B cell (primary cell): Measurements from ENCODE around the gene GLCE.

Experiments
- CTCF ChIP-seq: fragments of 200-600 bp; IDR thresholded peaks from one replicate; pipeline ENCODE4 v1.8.0; 2022; ENCODE audit warnings: antibody characterized with exemption, mild to moderate bottlenecking
- EZH2 ChIP-seq: IDR thresholded peaks from 2 replicates; pipeline ENCODE4 v1.6.1; 2012; ENCODE audit warnings: borderline replicate concordance, low read depth, mild to moderate bottlenecking, moderate library complexity, low read length; ENCODE audit not compliant: insufficient read depth, poor library complexity, severe bottlenecking

- no peak for TF ChIP-seq CTCF
- TF ChIP-seq EZH2, result no peak
Measured at GRCh38 chr15:69156736-69157381, 3.6 kb upstream of the GLCE start.
